ENCODE results near the gene FGD5.
"Not testable (repeated sequence)": the region's sequence is repeated elsewhere in the genome, so short reads cannot be mapped to it uniquely, and the experiment has no call there.

FGD5 gene

DNA sequence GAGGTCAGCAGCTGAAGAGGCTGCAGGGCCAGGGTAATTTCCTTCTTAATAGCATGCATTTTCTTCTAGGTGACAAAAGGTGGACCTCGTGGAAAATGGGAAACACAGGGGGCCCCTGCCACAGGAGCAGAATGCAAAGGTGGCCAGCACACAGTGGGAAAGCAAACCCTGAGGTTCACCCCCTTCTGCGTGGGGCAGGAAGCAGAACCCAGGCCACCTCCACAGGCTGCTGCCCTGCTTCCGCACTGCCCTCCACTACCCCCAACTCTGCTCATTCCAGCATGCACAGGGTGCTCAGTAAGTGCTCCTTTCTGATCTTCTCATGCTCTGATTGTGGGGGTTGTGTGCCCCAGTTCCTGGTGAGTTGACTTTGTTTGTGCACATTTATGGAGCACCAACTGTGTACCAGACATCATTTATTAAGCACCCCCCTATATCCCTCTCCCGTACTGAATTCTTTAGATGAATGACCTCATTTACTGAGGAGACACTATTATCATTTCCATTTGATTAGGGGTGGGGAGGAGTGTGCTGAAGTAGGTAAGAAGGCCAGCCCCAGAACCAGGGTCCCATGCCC lies 12.7 kb upstream of the FGD5 start:
- no peak for DNase-seq (ENCODE audit: low read depth)

DNA sequence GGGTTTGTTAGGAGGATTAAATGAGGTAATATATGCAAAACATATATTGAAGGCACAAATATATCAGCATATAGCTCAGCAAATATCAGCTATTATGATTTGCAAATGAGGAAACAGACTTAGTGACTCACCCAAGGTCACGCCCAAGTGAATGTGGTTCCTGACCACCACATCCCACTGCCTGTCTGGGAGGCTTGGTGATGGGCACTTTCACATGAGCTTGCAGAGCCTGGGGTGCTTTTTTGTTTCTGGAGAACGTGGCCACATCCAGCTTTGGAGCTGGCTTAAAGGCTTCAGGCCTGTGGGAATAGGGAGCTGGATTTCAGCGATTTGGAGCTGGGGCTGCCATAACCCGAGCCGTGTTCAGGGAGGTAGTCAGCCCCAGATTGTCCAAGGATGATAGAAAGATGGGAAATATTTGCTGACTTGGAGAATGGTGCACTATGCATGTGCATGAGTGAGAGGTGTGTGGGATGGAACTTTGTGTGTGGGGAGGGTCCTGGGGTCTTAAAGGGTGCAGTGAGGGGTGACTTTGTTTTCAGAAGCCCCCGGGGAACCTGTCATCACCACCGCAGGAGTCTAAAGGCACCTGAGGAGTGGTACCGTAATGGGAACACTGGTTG lies 12.0 kb upstream of the FGD5 start:
- no peak for DNase-seq (ENCODE audit: low read depth)

DNA sequence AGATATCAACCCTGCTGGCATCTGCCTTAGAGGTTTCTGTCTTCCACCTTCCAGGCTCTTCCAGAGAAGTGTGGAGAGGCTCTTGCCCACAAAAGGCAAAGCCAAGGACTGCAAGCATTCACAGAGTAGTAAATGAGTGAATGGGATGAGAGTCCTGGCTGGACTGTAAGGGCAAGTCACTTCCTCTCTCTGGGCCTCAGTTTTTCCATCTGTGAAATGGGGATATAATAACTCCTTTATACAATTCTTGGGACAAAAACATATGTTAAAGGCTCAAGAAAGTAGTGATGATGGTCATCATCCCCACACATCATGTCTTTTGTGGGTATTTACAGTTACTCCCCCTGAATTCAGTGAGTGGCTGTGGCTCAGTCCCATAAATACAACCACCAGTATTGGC lies 10.7 kb upstream of the FGD5 start:
- DNase-seq (ENCODE audit: low read depth) = no peak

DNA sequence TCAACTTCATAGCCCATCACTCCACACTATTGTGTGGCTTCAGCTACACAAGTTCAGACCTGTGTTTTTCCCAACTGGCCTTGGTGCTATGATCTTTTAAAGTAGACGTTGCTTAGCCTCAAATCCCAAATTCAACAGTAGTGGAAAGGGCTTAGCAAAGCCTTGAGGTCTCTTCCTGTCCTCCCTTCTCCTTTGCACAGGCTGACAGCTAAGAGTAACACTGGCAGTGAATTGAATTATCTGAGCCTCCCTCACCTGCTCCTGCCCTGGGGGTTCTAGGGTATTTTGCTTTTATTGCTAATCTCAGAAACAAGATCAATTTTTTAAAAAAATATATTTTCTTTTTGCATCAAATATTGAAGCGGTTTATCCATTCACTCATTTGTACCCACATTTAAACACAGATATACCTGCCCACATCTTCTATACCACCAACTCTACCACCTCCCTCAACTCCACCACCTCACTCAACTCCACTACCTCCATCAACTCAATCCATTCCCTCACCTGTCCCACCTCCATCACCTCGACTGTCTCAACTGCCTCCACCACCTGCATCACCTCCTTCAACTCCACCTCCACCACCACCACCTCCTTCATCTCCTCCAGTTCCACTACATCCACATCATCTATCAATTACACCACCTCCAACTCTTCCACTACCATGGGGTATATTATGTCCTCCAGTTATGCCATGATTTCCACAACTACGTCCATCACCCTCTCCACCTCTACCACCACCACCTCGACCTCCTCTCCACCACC lies 10.1 kb upstream of the FGD5 start:
- DNase-seq (ENCODE audit: low read depth) = no peak

DNA sequence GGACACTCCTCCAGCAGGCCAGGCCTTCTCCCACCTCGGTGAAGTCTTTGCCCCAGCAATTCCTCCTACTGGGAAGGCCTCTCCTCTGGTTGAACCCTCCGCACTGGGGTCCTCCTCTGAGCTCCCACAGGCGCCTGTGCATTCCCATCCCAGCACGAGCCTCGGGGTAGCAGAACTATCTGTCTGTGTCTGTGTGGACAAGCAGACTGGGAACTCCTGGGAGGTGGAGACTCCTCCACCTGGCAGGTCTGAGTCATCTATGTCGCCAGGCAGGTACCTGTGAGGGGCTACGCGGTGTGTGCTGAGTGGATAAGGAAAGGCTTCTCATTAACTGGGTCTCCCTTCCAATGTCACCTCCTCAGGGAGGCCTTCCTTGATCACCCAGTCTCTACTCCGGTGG lies 9.2 kb upstream of the FGD5 start:
- not testable (repeated sequence) for DNase-seq (ENCODE audit: low read depth)

DNA sequence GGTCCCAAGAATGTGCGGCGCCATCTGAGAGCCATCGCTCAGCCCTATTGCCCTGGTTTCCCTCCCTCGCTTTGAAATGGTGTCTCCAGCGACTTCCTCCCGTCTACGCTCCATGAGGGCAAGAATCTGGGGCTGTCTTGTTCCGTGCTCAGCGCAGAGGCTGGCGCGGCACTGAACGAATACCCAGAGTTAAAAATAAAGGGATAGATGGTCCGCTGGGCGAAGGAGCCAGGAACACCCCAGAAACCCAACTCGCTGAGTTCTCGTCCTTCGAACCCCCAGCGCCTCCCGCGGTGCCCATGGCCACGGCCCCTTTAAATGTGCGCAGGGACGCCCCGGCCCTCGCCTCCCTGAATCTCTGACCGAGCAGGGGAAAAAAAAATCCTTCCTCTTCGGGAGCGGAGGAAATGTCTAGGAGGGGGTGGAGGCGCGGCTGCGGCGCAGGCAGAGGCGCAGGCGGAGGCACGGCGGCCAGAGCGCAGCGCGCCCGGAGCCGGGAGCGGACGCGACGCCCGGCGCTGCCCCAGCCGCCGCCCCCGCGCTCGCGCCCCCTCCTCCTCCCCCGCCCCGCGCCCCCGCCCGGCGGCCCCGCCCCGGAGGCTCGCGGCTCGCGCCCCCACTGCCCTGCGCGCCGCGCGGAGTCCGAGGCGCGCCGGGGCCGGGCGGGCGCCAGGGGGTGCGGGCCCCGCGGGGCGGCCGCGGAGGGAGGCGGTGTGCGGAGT lies 8.5 kb upstream of the FGD5 start:
- no peak for DNase-seq (ENCODE audit: low read depth)

DNA sequence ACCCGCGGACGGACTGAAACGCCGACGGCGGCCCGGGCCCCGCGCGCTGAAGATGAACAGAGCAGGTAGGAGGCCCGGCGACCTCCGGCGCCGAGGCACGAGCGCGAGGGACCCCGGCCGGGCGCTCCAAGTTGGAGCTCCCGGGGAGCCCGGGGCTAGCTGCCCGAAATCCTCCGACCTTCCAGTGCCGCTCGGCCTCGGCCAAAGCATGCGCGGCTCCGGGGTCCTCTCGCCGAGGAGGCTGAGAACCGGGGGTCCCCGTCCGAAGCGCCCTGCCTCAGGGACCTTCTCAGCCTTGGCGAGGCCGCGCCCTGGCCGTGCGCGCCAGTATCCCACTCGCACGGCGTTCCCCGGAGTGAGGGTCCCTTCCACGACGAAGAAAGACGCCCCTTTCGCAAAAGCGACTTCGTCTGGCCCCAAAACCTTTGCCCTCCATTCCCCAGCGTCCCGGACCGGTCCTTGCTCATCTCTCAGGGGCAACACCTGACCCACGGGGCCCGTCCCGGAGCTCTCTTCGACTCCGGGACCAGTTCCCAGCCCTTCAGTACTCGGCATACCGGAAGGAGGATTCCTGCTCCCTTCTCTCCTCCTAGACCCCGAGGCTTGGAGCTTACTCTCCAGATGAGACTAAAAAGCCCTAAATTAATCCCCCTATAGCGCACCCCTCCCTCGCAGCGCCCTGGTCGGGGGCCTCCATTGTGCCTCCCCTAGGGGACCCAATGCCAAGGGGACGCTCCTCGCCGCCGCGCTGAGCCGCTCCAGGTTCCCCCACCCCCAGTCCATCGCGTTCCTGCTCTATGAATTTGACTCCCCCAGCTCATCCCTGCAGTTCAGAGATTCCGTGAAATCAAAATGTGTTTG lies 7.7 kb upstream of the FGD5 start:
- DNase-seq (ENCODE audit: low read depth) = no peak

DNA sequence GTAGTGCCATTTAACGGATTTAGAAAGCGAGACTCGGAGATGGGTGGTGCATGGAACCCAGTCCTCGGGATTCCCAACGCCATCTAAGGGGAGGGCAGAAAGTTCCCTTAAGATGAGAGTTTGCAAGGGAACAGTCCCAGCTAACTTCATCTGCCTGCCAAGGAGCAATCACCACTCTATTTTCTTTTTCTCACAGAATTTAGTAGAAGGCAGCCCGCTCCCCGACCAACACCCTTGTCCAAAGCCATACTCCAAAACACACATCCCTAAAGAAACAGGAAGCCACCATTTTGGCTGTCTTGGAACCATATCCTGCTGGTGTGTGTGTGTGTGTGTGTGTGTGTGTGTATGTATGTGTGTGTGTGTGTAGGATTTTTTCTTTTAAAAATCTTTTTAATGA lies 7.1 kb upstream of the FGD5 start:
- no peak for DNase-seq (ENCODE audit: low read depth)

DNA sequence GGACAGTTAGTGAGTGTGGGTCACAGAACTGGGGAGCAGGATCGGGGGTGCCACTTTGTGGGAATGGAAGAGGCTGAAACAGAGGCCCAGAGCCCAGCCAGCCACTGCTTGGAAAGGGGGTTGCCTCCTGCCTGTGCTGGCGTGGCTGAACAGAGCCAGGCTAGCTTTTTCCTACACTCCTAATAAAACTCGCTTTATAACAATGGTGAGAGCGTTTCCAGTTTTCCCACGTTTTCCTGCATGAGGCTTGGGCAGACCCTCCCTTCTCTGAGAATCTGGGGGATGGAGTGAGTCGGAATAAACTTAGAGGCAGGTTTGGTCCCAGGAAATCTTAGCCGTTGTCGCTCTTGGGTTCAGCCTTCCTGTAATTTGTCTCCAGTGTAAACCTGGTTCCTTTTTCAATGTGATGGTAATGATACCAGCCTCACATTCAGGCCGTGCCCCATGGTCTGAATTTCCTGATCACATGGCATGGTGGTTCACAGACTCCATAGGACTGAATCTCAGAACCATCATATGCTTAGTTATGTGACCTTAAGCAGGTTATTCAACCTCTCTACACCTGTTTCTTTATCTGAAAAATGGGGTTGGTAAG lies 6.5 kb upstream of the FGD5 start:
- no peak for DNase-seq (ENCODE audit: low read depth)

DNA sequence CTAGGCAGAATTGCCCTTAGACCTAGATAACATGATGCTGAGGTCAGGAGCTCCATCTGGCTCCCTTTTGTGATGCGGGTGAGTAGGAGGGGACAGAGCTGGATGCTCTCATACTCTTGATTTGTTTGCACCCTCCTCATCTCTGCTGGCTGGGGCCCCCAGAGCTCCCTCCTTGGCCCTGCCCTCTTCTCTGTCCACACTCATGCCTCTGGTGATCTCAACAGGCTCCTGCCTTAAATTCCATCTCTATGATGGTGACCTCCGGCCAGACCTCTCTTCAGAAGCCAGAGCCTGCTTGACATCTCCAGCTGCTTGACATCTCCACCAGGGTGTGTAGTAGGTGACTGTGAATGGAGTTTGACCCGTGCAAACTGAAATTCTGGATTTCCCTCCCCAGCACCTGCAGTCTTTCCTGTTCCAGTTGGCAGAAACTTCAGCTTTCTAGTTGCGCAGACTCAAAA lies 4.3 kb upstream of the FGD5 start:
- no peak for DNase-seq (ENCODE audit: low read depth)

DNA sequence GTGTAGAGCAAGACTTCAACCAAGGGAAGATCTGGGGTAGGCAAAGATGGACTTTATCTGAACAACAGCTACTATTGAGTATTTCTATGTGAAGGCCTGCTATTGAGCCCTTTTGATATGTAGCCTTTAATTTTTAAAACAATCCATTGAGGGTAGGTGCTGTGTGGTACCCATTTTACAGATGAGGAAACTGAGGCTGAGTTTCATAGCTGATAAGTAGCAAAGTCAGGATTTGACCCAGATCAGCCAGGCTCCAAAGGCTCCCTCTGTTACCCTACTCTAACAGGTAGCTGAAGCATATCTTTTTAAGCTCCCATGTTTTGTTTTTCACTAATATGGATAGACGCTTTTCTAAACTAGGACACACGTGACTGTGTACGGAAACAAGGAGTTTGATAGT lies 2.4 kb upstream of the FGD5 start:
- no peak for DNase-seq (ENCODE audit: low read depth)

DNA sequence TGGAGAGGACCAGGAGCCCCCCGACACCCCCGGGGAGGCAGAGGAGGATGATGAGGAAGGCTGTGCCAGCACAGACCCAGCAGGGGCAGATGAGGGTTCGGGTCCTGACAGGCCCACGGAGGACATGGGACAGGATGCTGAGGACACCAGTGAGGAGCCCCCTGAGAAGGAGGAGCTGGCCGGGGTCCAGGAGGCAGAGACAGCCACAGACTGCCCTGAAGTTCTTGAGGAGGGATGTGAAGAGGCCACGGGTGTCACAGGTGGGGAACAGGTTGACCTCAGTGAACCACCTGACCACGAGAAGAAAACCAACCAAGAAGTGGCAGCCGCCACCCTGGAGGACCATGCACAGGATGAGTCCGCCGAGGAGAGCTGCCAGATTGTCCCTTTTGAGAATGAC lies 909 bp downstream of the FGD5 start:
- no peak for DNase-seq (ENCODE audit: low read depth)

DNA sequence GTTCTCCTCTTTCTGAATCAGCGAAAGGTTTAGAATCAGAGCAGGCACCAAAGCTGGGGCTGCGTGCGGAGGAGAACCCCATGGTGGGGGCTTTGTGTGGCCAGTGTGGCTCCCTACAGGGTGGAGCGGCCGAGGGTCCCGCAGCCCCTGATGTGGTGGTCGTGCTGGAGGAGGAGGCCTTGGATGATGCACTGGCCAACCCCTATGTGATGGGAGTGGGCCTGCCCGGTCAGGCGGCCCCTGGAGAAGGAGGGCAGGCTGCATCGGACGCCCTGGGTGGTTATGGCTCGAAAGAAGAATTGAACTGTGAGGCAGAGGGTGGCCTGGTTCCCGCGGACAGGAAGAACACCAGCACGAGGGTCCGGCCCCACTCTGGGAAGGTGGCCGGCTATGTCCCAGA lies 1.4 kb downstream of the FGD5 start:
- DNase-seq (ENCODE audit: low read depth) = no peak

DNA sequence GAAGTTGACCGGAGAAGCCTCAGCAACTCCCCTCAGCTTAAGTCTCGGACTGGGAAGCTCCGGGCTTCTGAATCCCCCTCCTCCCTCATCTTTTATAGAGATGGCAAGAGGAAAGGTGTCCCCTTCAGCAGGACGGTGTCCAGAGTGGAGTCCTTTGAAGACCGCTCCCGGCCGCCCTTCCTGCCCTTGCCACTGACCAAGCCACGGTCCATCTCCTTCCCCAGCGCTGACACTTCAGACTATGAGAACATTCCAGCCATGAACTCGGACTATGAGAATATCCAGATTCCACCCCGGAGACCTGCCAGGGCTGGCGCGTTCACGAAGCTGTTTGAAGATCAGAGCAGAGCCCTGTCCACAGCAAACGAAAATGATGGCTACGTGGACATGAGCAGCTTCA lies 2.4 kb downstream of the FGD5 start:
- DNase-seq (ENCODE audit: low read depth) = no peak

DNA sequence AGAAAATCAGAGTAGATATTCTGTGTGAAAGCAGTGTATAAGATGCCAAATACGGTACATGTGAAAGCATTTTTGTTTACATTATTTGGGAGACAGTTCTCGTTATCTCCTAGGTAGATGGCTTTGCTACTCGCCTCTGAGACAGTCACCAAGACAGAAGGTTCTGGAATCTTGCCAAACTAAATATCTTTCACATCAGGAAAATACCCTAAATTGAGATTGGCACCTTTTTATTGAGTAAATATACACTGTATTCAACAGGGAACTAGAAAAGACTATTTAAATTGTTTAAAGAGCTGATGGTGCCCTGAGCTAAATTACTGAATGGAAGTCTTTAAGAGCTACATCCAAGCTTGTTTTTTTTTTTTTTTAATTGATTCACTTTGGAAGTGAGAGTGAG lies 3.4 kb downstream of the FGD5 start:
- no peak for DNase-seq (ENCODE audit: low read depth)

DNA sequence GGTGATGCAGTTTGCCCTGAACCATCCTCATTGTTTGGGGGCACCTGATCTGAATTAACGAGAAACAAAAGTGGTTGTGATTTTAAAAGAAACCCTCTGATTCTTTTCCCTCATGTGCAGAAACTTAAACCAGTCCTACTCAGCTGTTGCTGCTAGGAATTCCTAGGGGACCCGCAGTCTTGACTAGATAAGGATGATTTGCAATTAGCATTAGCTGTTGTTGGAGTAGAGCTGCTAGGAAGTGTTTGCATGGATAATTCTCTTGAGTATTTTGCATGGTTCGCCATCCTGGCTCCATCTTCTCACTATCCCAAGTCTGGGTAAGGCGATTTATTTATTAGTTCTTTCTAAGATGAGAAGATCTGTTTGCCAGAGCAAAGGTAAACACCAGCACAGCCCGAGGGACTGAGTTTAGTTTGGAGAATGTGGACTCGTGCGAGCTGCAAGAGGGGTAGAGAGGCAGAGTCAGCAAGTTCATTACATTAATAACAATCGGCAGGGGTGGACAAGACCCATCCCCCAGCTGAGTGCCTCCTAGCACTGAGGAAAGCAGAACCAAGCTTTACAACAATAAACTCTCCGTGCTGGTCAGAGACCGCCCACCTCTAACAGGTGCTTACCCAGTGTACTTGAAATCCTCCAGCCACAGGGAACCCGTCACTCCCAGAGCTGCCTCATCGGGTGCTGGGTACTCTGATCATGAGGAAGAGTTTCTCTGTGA lies 4.1 kb downstream of the FGD5 start:
- DNase-seq (ENCODE audit: low read depth) = no peak

DNA sequence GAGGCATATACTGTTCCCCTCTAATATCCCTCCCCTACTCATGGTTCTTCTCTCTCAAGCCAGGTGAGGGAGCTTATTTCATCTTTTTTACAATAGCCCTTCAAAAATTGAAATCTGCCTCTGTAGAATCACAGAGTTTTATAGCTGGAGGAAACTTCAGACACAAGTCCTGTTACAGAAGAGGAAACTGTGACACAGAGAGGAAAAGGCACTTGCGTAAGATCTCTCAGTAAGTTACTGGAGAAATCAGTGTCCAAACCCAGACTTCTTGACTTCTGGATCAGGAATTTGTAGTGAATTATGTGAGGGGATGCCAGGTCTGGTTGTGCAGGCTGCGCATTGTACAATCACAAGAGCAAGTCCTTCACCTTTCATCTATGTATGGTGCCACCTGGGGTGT lies 4.6 kb downstream of the FGD5 start:
- DNase-seq (ENCODE audit: low read depth) = no peak

DNA sequence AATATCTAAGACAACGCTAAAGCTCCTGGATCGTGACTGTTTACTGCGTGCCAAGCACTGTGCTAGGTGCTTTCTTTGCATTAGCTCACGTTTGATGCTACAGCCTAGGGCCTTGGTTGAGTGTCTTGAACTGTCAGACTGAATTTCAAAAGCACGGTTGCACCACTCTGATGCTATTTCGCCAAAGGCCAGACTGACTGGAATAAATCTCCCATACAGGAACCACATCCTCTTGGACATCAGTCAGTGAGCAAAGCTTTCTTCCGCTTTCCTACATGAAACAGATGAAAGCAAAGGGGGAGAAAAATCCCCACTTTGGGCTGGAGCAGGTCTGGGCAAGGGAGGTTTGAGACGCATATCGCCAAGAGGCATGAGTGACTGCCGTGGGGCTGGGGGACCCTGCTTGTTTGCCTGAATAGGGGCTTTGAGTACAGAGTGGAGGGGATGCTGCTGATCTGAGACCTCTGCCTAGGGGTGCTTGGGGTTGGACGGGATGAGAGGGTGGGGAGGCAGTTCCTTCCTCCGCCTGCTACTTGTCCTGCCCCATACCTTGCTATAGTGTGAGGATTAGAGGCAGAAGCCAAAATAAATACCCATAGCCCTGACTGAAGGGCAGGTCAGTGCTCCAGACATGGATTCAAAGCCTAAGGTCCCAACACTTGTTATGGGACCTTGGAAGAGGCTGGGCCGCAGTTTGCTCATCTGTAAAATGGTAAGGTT lies 5.3 kb downstream of the FGD5 start:
- DNase-seq (ENCODE audit: low read depth) = no peak

DNA sequence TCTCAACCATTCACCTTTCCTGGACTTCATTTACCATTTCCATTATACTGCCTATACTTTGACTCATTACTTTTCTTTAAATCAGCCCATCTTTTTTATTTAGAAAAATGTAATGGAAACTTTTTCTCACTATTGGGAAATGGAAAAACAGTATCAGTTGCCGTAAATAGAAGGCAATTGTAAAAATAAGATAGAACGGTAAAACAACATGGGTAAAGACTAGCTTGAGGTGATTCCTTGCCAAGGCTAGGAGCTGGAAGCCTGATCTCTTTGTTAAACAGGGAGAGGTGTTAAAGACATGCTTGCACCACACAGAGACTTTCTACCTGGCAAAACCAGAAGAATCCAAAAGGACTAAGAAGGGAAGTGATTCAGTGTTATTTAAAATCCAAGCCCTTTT lies 5.9 kb downstream of the FGD5 start:
- no peak for DNase-seq (ENCODE audit: low read depth)

DNA sequence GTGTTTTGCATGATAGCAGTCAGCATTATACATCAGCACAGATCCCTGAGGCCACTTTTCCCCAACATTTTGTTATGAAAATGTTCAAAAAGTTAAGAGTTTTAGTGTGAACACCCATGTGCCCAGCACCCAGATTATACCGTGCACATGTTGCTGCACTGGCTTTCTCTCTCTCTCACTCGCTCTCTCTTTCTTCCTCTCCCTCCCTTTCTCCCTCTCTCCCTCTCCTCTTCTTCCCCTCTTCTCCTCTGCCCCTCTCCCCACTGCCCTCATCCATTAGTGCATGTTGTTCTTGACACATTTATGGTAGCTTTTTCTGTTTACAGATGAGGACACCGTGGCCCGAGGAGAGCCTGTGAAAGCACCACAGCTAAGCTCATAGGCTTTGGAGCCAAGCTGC lies 7.3 kb downstream of the FGD5 start:
- no peak for DNase-seq (ENCODE audit: low read depth)
